WTC11 (cell line): ENCODE results near the gene HLA-C. TPM values are rescaled to one million over a fixed set of nuclear protein-coding genes. Genes with fewer than 3 reads are reported as not detected.

Source experiments
- ATAC-seq: fragments of 200-7000 bp; cut with Tn5 transposase; 2 replicates; pipeline ENCODE4 v1.10.0; 2021; ENCODE audit warnings: mild to moderate bottlenecking, moderate library complexity
- CTCF ChIA-PET: fragments of 300-600 bp; sonication (Branson Sonifier 250); formaldehyde crosslinking; loops from one replicate; lab custom pipeline; 2021; ENCODE audit warnings: antibody characterized with exemption; lab: Charles Lee
- POLR2A ChIA-PET: fragments of 350-600 bp; sonication (Branson Sonifier 250); formaldehyde crosslinking; loops from one replicate; lab custom pipeline; 2021; ENCODE audit warnings: antibody characterized with exemption; lab: Charles Lee
- DNase-seq: peaks from one replicate; pipeline ENCODE4 v3.0.0; 2021; ENCODE audit warnings: low spot score
- H3K27ac Mint-ChIP-seq: 2 replicates; pipeline ENCODE4 v1.8.0; 2021; ENCODE audit warnings: mixed read lengths
- H3K27me3 Mint-ChIP-seq: 2 replicates; pipeline ENCODE4 v1.8.0; 2021; ENCODE audit warnings: low read depth, mild to moderate bottlenecking, moderate library complexity, mixed read lengths
- H3K36me3 Mint-ChIP-seq: 2 replicates; pipeline ENCODE4 v1.8.0; 2021; ENCODE audit warnings: mixed read lengths
- H3K4me1 Mint-ChIP-seq: 2 replicates; pipeline ENCODE4 v1.8.0; 2022; ENCODE audit warnings: mixed read lengths
- H3K4me3 Mint-ChIP-seq: 2 replicates; pipeline ENCODE4 v1.8.0; 2021; ENCODE audit warnings: mild to moderate bottlenecking, moderate library complexity, mixed read lengths
- H3K9me3 Mint-ChIP-seq: 2 replicates; pipeline ENCODE4 v1.8.0; 2021; ENCODE audit warnings: mixed read lengths
- ATF1 ChIP-seq: sonication (generic); formaldehyde crosslinking; IDR thresholded peaks from 2 replicates; pipeline ENCODE4 v1.8.1; 2023; ENCODE audit warnings: mild to moderate bottlenecking, moderate library complexity, missing genetic modification reagents
- E2F4 ChIP-seq: sonication (generic); formaldehyde crosslinking; IDR thresholded peaks from 2 replicates; pipeline ENCODE4 v1.8.1; 2022; ENCODE audit warnings: low read depth, mild to moderate bottlenecking, moderate library complexity, missing genetic modification reagents, borderline replicate concordance
- FOXP1 ChIP-seq: sonication (generic); formaldehyde crosslinking; IDR thresholded peaks from 2 replicates; pipeline ENCODE4 v1.8.0; 2022; ENCODE audit warnings: missing genetic modification reagents, mild to moderate bottlenecking, moderate library complexity, borderline replicate concordance
- JAZF1 ChIP-seq: fragments of 250-450 bp; sonication (Bioruptor Pico); IDR thresholded peaks from 2 replicates; pipeline ENCODE4 v1.9.0; 2021; ENCODE audit warnings: moderate library complexity, mild to moderate bottlenecking, inconsistent platforms
- MAX ChIP-seq: sonication (generic); formaldehyde crosslinking; IDR thresholded peaks from 2 replicates; pipeline ENCODE4 v1.8.0; 2022; ENCODE audit warnings: mild to moderate bottlenecking, missing genetic modification reagents
- MLX ChIP-seq: sonication (generic); formaldehyde crosslinking; IDR thresholded peaks from 2 replicates; pipeline ENCODE4 v1.8.1; 2023; ENCODE audit warnings: mild to moderate bottlenecking, missing genetic modification reagents, moderate library complexity
- NFE2L1 ChIP-seq: sonication (generic); formaldehyde crosslinking; IDR thresholded peaks from 2 replicates; pipeline ENCODE4 v1.8.1; 2023; ENCODE audit warnings: missing genetic modification reagents
- NR1H2 ChIP-seq: sonication (generic); formaldehyde crosslinking; IDR thresholded peaks from 2 replicates; pipeline ENCODE4 v1.9.0; 2021; ENCODE audit warnings: mild to moderate bottlenecking, moderate library complexity, missing genetic modification reagents
- PRDM15 ChIP-seq: sonication (generic); formaldehyde crosslinking; IDR thresholded peaks from 2 replicates; pipeline ENCODE4 v1.8.0; 2022; ENCODE audit warnings: missing genetic modification reagents
- PREB ChIP-seq: sonication (generic); formaldehyde crosslinking; IDR thresholded peaks from 2 replicates; pipeline ENCODE4 v1.8.1; 2022; ENCODE audit warnings: mild to moderate bottlenecking, missing genetic modification reagents, moderate library complexity, borderline replicate concordance
- SMAD4 ChIP-seq: sonication (generic); formaldehyde crosslinking; IDR thresholded peaks from 2 replicates; pipeline ENCODE4 v1.8.0; 2022; ENCODE audit warnings: mild to moderate bottlenecking, missing genetic modification reagents
- STAT6 ChIP-seq: sonication (generic); formaldehyde crosslinking; conservative IDR thresholded peaks from 2 replicates; pipeline ENCODE4 v1.8.1; 2023; ENCODE audit warnings: mild to moderate bottlenecking, low read depth, missing genetic modification reagents, moderate library complexity
- TEAD1 ChIP-seq: sonication (generic); formaldehyde crosslinking; IDR thresholded peaks from 2 replicates; pipeline ENCODE4 v1.8.0; 2022; ENCODE audit warnings: mild to moderate bottlenecking, missing genetic modification reagents
- TP53 ChIP-seq: sonication (generic); formaldehyde crosslinking; IDR thresholded peaks from 2 replicates; pipeline ENCODE4 v1.8.1; 2023; ENCODE audit warnings: mild to moderate bottlenecking, missing genetic modification reagents
- ZNF121 ChIP-seq: sonication (generic); formaldehyde crosslinking; IDR thresholded peaks from 2 replicates; pipeline ENCODE4 v1.8.0; 2023; ENCODE audit warnings: missing genetic modification reagents
- ZNF138 ChIP-seq: sonication (generic); formaldehyde crosslinking; conservative IDR thresholded peaks from 2 replicates; pipeline ENCODE4 v1.8.1; 2022; ENCODE audit warnings: mild to moderate bottlenecking, moderate library complexity, missing genetic modification reagents
- ZNF219 ChIP-seq: sonication (generic); formaldehyde crosslinking; IDR thresholded peaks from 2 replicates; pipeline ENCODE4 v1.8.0; 2023; ENCODE audit warnings: missing genetic modification reagents, mild to moderate bottlenecking, borderline replicate concordance
- ZNF263 ChIP-seq: sonication (generic); formaldehyde crosslinking; IDR thresholded peaks from 2 replicates; pipeline ENCODE4 v1.8.1; 2022; ENCODE audit warnings: low read depth, mild to moderate bottlenecking, moderate library complexity, missing genetic modification reagents
- ZNF281 ChIP-seq: sonication (generic); formaldehyde crosslinking; IDR thresholded peaks from 2 replicates; pipeline ENCODE4 v1.8.0; 2023; ENCODE audit warnings: mild to moderate bottlenecking, missing genetic modification reagents
- total RNA-seq: library from RNA; stranded (reverse); gene quantifications from 3 replicates; pipeline ENCODE4 v1.2.3, GENCODE V29; 2021

HLA-C gene
- total RNA-seq, 1 experiment from 2014 or later, result 82.9 TPM

- POLR2A ChIA-PET, result no interaction called here
- no peaks in the 10 kb centered on the region for H3K4me1 Mint-ChIP-seq
- ATAC-seq, result no peak
- TF ChIP-seq ZNF138 (CRISPR knock-in tag) (no peak), NR1H2 (CRISPR knock-in tag) (no peak), ATF1 (CRISPR knock-in tag) (no peak), STAT6 (CRISPR knock-in tag) (no peak), SMAD4 (no peak), ZNF281 (CRISPR knock-in tag) (no peak), ZNF219 (CRISPR knock-in tag) (no peak), ZNF263 (CRISPR knock-in tag) (no peak), TEAD1 (no peak), PREB (no peak), FOXP1 (CRISPR knock-in tag) (no peak)
- peaks cover 9% of the 10 kb centered on the region for H3K9me3 Mint-ChIP-seq
- no peaks in the 10 kb centered on the region for H3K36me3 Mint-ChIP-seq
- CTCF ChIA-PET, result no interaction called here
- H3K4me3 Mint-ChIP-seq, result no peak overlapping the region
- H3K27me3 Mint-ChIP-seq, result peaks cover 46% of the 10 kb centered on the region
- no peak overlapping the region for H3K27ac Mint-ChIP-seq
- no peak for DNase-seq
These were observed 28.9 kb upstream of the HLA-C start for GRCh38 chr6:31300797-31301196.

GRCh38 chr6:31299947-31300346 is 28.1 kb upstream of the HLA-C start:
- POLR2A ChIA-PET, result no interaction called here
- Mint-ChIP-seq H3K27me3 (peaks cover 52% of the 10 kb centered on the region), H3K4me1 (no peaks in the 10 kb centered on the region), H3K27ac (no peak overlapping the region), H3K9me3 (peaks cover 9% of the 10 kb centered on the region), H3K4me3 (no peak overlapping the region), H3K36me3 (no peaks in the 10 kb centered on the region)
- DNase-seq (no peak), ATAC-seq (no peak)
- CTCF ChIA-PET, result no interaction called here
- TF ChIP-seq NFE2L1 (CRISPR knock-in tag) (no peak), ZNF121 (no peak), MLX (CRISPR knock-in tag) (no peak), TP53 (CRISPR knock-in tag) (no peak), MAX (no peak), E2F4 (CRISPR knock-in tag) (no peak), PRDM15 (no peak), JAZF1 (CRISPR knock-in tag) (no peak)
